Measurements from ENCODE around the gene MRTFA.
"Not testable (repeated sequence)": the region's sequence is repeated elsewhere in the genome, so short reads cannot be mapped to it uniquely, and the experiment has no call there.

Gene MRTFA

DNA sequence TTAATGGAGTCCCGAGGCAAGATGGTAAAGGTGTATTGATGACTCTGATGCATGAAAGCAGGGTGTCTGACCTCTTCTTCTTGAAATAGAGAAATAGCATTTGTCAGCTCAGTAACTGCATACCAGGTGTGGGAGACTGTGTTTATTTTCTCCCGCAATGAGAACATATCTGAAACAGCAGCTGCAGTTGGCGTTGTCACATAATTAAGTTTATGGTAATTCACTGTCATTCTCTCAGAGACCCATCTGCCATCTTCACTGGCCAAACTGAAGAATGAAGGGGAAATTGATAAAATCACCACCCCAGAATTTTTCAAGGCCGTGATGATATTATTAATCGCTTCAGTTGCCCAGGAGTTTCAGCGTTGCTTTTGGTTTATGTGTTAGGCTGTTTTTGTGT, 22.6 kb upstream of the MRTFA start:
- no peak for DNase-seq (ENCODE audit: low read depth in 2 of 2)

DNA sequence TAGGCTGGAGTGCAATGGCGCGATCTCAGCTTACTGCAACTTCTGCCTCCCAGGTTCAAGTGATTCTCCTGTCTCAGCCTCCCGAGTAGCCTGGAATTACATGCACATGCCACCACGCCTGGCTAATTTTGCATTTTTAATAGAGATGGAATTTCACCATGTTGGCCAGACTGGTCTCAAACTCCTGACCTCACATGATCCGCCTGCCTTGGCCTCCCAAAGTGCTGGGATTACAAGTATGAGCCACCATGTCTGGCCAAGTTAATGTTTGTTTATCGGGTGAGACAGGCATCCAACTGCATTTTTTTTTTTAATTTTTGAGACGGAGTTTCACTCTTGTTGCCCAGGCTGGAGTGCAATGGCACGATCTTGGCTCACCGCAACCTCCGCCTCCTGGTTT, 20.1 kb upstream of the MRTFA start:
- not testable (repeated sequence) for DNase-seq (ENCODE audit: low read depth in 2 of 2)

DNA sequence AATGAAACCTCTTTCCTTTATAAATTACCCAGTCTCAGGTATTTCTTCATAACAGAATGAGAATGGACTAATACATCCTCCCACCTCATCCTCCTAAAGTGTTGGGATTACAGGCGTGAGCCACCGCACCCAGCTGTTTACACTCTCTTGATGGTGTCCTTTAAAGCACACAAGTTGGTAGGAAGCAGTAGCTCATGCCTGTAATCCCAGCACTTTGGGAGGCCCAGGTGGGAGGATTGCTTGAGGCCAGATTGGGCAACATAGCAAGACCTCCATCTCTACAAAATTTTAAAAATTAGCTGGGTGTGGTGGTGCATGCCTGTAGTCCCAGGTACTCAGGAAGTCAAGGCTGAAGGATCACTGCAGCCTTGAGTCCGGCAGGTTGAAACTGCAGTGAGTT, 19.4 kb upstream of the MRTFA start:
- DNase-seq (ENCODE audit: low read depth in 2 of 2), result not testable (repeated sequence)

GRCh38 chr22:40654522-40655167, 18.1 kb upstream of the MRTFA start:
- no peak for DNase-seq (ENCODE audit: low read depth in 2 of 2)

- DNase-seq (ENCODE audit: low read depth in 2 of 2), result no peak
Measured at GRCh38 chr22:40653361-40653760, 16.8 kb upstream of the MRTFA start.

- peak; percentile 67 to 82 for DNase-seq (ENCODE audit: low read depth in 2 of 2)
Measured at GRCh38 chr22:40651563-40652501, 15.3 kb upstream of the MRTFA start.

- no peak for DNase-seq (ENCODE audit: low read depth in 2 of 2)
Measured at GRCh38 chr22:40651057-40651456, 14.5 kb upstream of the MRTFA start.

DNA sequence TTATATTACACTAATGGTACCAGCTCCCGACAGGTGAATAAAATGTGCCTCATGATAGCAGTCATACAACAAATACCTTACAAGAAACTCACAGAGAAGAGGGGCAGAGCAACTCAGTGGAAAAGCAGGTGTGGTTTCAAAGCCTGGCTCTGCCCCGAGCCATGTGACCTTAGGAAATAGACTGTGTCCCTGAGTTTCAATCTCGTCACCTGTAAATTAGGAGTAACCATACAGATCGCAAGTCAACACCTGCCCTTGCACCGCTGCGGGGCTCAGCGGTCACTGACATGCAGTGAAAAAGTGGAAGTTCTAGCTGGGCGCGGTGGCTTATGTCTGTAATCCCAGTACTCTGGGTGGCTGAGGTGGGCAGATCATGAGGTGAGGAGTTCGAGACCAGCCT, 11.9 kb upstream of the MRTFA start:
- no peak for DNase-seq (ENCODE audit: low read depth in 2 of 2)

DNA sequence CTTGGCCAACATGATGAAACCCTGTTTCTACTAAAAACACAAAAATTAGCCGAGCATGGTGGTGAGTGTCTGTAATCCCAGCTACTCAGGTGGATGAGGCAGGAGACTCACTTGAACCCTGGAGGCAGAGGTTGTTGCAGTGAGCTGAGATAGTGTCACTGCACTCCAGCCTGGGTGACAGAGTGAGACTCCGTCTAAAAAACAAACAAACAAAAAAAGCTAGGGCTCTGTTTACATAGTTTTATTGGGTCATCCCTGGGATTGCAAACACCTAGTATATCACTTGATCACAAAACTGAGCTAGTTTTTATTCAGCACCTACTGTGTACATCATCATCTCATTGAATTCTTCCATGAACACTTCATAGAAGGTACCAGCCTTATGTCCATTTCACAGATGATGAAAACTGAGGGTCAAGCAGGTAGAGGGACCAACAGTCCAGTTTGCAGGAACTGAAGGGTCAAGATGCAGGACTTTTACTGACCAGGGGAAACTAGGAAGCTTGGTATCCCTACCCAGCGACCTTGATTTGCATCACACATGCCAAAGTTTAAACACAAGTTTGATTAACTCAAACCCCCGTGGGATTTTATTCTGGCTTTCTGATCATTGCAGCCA, 9.2 kb upstream of the MRTFA start:
- DNase-seq (ENCODE audit: low read depth in 2 of 2), result no peak

GRCh38 chr22:40642316-40642715, 5.8 kb upstream of the MRTFA start:
- no peak for DNase-seq (ENCODE audit: low read depth in 2 of 2)

DNA sequence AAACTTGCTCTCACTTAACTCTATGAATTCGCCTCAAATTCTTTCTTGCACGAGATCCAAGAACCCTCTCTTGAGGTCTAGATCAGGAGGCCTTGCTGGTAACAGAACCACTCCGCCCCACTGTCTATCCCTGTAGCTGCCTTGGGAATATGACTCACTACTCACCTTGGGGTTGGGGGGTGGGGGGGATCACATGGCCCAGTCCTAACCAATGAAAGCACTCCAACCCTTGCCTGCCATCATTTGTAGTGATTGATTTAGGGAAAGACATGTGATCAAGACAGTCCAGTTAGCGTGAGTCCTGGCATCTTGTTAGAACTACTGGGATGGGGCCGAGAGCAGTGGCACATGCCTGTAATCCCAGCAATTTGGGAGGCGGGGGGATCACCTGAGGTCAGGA, 4.8 kb upstream of the MRTFA start:
- DNase-seq (ENCODE audit: low read depth in 2 of 2), result no peak

- DNase-seq (ENCODE audit: low read depth in 2 of 2), result no peak
Measured at GRCh38 chr22:40638261-40638660, 1.7 kb upstream of the MRTFA start.

DNA sequence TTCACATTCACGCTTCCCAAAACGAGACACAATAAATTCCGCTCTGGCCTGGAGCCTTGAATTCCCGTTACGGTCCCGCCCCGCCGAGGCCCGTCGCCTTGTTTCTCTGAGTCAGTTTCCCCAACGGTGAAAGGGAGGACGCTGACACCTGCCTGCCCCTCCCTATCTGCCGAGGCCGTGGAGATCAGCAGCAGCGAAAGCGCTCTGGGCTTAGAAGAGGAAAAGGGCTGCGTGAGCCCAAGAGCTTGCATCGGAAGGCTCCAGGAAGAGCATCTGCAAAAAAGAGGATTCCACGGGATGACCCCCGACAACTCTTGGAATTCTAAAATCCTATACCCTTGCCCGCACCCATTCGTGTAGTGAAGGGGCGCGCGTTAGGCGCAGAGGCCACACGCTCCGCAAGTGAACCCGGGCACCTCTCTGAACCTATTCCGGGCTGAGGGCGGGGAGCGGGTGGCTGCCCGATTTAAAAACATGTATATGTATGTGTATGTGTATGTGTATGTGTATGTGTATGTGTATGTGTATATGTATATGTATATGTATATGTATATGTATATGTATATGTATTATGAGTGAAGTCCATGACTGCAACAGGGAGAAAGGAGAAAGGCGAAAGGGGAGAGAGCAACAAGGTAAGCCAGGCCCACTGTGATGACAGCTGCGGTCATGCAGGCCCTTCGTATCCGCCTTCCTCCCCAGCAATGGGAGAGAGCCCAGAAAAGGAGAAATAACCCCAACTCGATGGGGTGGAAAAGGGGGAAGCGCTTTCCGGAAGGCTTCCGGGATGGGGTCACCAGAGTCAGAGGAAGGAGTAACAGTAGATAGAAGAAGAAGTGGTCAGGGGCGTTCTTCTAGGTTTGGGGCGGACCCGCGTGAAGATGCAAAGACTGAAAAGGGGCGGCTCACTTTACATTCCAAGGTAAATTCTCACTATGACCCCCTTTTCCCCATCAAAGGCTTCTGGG, 948 bp upstream of the MRTFA start:
- DNase-seq (ENCODE audit: low read depth in 2 of 2), result peak in 1 of 2 donors; percentile 27

GRCh38 chr22:40635940-40636379, 559 bp downstream of the MRTFA start:
- no peak for DNase-seq (ENCODE audit: low read depth in 2 of 2)

DNA sequence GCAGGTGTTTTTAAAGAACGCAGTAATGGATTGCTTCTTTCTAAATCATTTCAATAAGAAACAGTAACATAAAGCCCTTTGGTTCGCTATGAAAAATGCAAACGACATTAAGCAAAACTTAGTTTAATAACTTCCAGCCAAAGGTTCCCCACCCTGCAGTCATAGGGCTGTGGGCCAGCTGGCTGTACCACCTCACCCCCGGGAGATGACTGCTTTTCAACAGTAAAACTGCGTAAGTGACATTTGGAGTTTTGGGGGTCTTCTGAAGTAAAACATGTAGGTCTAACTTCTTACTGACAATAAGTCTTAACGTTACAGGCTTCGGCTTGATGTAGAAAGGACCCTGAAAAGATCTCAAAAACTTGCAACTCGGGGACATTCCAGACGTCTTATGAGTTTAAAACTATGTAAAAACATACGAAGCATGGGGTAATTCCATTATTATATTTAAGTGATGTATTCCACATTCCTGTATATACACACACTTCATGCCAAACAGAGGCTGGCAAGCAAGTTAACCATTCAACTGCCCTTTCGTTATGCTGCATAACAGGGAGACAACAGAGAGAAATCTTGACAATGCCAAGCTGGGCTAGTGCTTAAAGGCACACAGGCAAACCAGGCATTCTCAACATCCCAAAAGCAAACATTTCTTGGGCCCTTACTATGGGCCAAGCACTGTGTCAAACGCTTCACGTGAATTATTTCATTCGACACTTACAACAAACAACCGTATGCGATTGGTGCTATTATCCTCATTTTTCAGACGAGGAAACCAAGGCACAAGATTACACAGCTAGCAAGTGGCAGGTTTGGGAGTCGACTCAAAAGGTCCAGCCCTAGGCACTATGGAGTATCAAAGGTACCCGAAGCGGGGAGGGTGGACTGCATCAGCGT, 1.2 kb downstream of the MRTFA start:
- no peak for DNase-seq (ENCODE audit: low read depth in 2 of 2)

GRCh38 chr22:40634119-40634903, 2.2 kb downstream of the MRTFA start:
- DNase-seq (ENCODE audit: low read depth in 2 of 2), result no peak

DNA sequence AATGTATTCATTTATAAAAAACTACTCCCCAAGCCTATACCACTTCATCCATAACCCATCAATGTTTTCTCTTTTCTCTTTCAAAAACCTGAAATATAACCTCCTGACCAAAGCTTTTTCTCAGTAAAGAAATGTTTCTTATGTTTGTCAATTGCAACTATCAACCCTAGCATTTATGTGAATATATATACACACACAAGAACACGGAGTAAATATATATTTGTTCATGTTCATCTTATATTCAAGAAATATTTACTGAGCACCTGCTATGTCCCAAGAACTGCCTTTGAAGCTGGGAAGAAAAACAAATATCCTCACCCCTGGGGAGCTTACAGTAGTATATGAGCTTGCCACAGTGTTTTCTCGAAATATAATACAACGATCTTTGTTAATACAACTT, 3.5 kb downstream of the MRTFA start:
- DNase-seq (ENCODE audit: low read depth in 2 of 2), result no peak

DNA sequence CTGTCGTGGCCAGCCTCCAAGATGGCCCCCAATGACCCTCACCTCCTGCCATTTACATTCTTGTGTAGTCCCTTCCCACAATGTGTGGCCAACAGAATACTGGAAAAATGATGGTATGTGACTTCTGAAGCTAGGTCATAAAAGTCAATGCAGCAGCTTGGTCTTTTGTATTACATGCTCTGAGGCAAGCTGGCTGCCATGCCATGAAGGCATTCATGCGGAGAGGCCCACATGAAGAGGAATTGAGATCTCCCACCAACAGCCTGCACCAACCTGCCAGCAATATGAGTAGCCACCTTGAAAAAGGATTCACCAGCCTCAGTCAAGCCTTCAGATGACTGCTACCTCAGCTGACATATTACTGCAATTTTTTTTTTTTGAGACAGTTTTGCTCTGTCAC, 4.6 kb downstream of the MRTFA start:
- no peak for DNase-seq (ENCODE audit: low read depth in 2 of 2)

DNA sequence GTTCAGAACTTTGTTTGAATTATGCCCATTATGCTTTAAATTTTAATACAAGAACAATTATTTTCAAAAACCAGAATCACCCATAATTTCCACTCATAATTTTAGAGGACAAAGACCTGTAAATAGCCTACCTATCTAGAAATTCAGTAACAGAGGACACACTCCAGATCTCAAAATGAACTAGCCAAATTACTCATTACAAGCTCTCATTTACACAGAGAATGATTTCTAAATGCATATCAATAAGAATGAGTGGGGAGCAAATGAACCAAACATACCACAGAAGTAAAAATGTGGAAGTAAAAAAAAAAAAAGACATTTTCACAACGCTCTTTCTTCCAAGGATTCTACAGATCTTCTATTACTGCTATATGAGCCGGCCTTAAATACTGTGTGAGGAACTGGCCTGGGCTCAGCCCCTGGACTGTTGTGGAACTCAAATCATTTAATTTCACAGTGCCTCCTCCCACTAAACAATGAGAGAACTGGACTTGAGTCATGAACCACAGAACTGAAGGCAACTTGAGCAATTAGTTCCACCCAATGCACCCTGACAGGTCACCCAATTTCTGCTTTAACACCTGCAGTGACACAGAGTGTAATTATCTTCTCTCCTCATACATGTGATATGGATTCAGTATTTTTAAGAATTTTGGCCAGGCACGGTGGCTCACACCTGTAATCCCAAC, 8.0 kb downstream of the MRTFA start:
- no peak for DNase-seq (ENCODE audit: low read depth in 2 of 2)

Data from stimulated activated CD8-positive, alpha-beta memory T cell treated with anti-CD3 and anti-CD28 coated beads, Interleukin-15, amount 100 ng/mL, for 4 hours (primary cell).